Testis (tissue), 3 donors: ENCODE measurements around the gene REPS1. TPM values are rescaled to one million over a fixed set of nuclear protein-coding genes. Genes with fewer than 3 reads are reported as not detected.

ENCODE experiments used
- DNase-seq: peaks from one replicate; pipeline ENCODE4 v3.0.0-alpha.2; 2019
- H3K27ac ChIP-seq, 2 donors: fragments of 200-600 bp; sonication (generic); one replicate each; pipeline ENCODE4 v1.5.1; 2019
- H3K27me3 ChIP-seq: fragments of 200-600 bp; sonication (generic); one replicate; pipeline ENCODE4 v1.5.1; 2019
- H3K36me3 ChIP-seq: fragments of 200-600 bp; sonication (generic); one replicate; pipeline ENCODE4 v1.5.1; 2017; ENCODE audit warnings: low read depth; ENCODE audit errors: missing control alignments
- H3K4me1 ChIP-seq: fragments of 200-600 bp; sonication (generic); one replicate; pipeline ENCODE4 v1.5.1; 2019
- H3K4me3 ChIP-seq, 2 donors: fragments of 200-600 bp; sonication (generic); one replicate each; pipeline ENCODE4 v1.5.1; 2017 to 2019
- H3K9me3 ChIP-seq: fragments of 200-600 bp; sonication (generic); one replicate; pipeline ENCODE4 v1.5.1; 2017
- CTCF ChIP-seq, 3 experiments: fragments of 450-650 bp in 2 of 3; fragments of 200-600 bp in 1 of 3; sonication (generic) in 1 of 3; IDR thresholded peaks; one replicate each; pipeline ENCODE4 v1.5.1; 2016 to 2019; ENCODE audit warnings: antibody characterized with exemption in 3 of 3, mild to moderate bottlenecking in 2 of 3, moderate library complexity in 1 of 3
- POLR2A ChIP-seq: fragments of 450-650 bp; IDR thresholded peaks from one replicate; pipeline ENCODE4 v1.6.1; 2017; ENCODE audit warnings: antibody characterized with exemption, mild to moderate bottlenecking, moderate library complexity
- WGBS, 2 donors: methylation state at CpG; one replicate each; pipeline ENCODE4 v1.1.5; 2018; 5-methylcytosine and 5-hydroxymethylcytosine counted together
- intact Hi-C: fragments of 100-400 bp; cut with DNase I; formaldehyde crosslinking; loops from one replicate; pipeline ENCODE4 v1.15.1; 2023; ENCODE audit warnings: low total_unique reads
- polyA plus RNA-seq: library from polyadenylated mRNA; stranded (reverse); fragments of 350-450 nt; fragmentation: Illumina TruSeq; extraction: RNeasy Lipid Tissue Mini Kit (QIAGEN cat#74804); gene quantifications from one replicate; pipeline ENCODE4 v1.2.3, GENCODE V29; 2014; ENCODE audit warnings: low read depth, low replicate concordance; ENCODE audit not compliant: insufficient read depth
- total RNA-seq, 2 donors: library from RNA; depleted of rRNA; stranded (reverse); fragments of >200 nt; gene quantifications; one replicate each; pipeline ENCODE4 v1.2.3, GENCODE V29; 2016

Gene REPS1
- total and polyA plus RNA-seq, 3 donors from 2014 or later = 82.0 to 170 (median 160) TPM

- DNase-seq = no peak
- Histone ChIP-seq H3K27ac (no peak overlapping the region), H3K4me1 (no peaks in the 10 kb centered on the region), H3K36me3 (no peaks in the 10 kb centered on the region), H3K4me3 (no peak overlapping the region), H3K9me3 (no peaks in the 10 kb centered on the region), H3K27me3 (no peaks in the 10 kb centered on the region)
- TF ChIP-seq POLR2A (no peak), CTCF (IDR thresholded peaks at IDR 0.05) (no peak)
- WGBS, 2 donors = 90 to 93% methylated on average over 7 of the region's 7 CpGs
- intact Hi-C loops = no loop called here
Measured at GRCh38 chr6:138882369-138883017, 105.6 kb downstream of the REPS1 start.

DNA sequence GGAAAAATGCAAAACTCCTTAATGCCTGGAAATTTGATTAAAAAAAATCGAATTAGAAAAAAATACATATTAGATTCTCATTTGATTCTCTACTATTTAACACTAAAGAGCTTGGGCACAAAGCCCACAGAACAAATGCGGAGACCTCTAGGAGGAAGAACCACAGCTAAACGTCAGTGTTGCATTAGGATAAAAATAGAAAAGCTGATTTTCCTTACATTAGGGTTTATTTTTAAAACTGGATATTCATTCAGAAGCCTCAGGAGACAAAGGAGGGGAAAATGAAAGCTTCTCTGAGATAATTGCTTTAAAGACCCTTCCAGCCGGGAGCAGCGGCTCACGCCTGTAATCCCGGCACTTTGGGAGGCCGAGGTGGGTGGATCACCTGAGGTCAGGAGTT is 114.9 kb downstream of the REPS1 start:
- intact Hi-C loops = no loop called here
- Histone ChIP-seq H3K4me1 (no peaks in the 10 kb centered on the region), H3K27me3 (no peaks in the 10 kb centered on the region), H3K9me3 (no peaks in the 10 kb centered on the region), H3K36me3 (no peaks in the 10 kb centered on the region), H3K27ac (no peak overlapping the region), H3K4me3 (no peak overlapping the region)
- TF ChIP-seq CTCF (IDR thresholded peaks at IDR 0.05) = no peak
- no peak for TF ChIP-seq POLR2A
- no peak for DNase-seq
- 75 to 85% methylated on average over 8 of the region's 8 CpGs for WGBS, 2 donors

DNA sequence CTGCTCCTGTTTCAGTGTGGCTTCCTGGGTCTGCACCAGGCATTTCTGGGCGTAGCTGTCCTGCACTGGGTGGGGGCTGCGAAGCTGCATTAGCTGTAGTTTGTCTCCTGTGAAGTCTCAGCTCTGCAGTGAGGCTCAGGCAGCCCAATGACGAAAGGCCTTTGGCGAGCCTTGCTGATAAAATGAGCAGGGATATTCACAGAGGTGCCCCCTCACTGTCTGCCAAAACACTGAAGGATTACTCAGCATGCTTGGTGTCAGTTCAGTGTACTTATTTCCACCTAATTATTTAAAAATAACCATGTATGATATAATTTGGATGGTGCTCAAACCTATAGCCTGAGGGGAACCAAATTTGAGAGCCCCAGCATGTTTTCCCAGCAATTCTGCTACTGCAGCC is 118.7 kb downstream of the REPS1 start:
- no peak overlapping the region for H3K27ac ChIP-seq
- no peak for TF ChIP-seq POLR2A
- TF ChIP-seq CTCF (IDR thresholded peaks at IDR 0.05) = no peak
- H3K9me3 ChIP-seq = no peaks in the 10 kb centered on the region
- no peak overlapping the region for H3K4me3 ChIP-seq
- no peak for DNase-seq
- no peaks in the 10 kb centered on the region for H3K4me1 ChIP-seq
- 78 to 88% methylated on average over 4 of the region's 4 CpGs for WGBS, 2 donors
- H3K36me3 ChIP-seq = no peaks in the 10 kb centered on the region
- intact Hi-C loops = no loop called here
- H3K27me3 ChIP-seq = no peaks in the 10 kb centered on the region

- no peaks in the 10 kb centered on the region for H3K4me1 ChIP-seq
- H3K9me3 ChIP-seq = no peaks in the 10 kb centered on the region
- intact Hi-C loops = no loop called here
- TF ChIP-seq CTCF (IDR thresholded peaks at IDR 0.05) (no peak), POLR2A (no peak)
- no peak overlapping the region for H3K4me3 ChIP-seq
- H3K27me3 ChIP-seq = no peaks in the 10 kb centered on the region
- no peak for DNase-seq
- H3K27ac ChIP-seq = no peak overlapping the region
- no peaks in the 10 kb centered on the region for H3K36me3 ChIP-seq
Measured at GRCh38 chr6:138868181-138868580, 119.9 kb downstream of the REPS1 start.

- no peaks in the 10 kb centered on the region for H3K36me3 ChIP-seq
- H3K27me3 ChIP-seq = no peaks in the 10 kb centered on the region
- no peak overlapping the region for H3K27ac ChIP-seq
- H3K4me3 ChIP-seq = no peak overlapping the region
- intact Hi-C loops = no loop called here
- DNase-seq = no peak
- H3K4me1 ChIP-seq = no peaks in the 10 kb centered on the region
- 89 to 92% methylated on average over 6 of the region's 6 CpGs for WGBS, 2 donors
- TF ChIP-seq CTCF (IDR thresholded peaks at IDR 0.05) = no peak
- no peak for TF ChIP-seq POLR2A
- no peaks in the 10 kb centered on the region for H3K9me3 ChIP-seq
Measured at GRCh38 chr6:138865480-138866109, 122.5 kb downstream of the REPS1 start.
